Mesothelial cell of epicardium (in vitro differentiated cells): Measurements from ENCODE around the gene CTTN. TPM values are rescaled to one million over a fixed set of nuclear protein-coding genes. Genes with fewer than 3 reads are reported as not detected.

Experiments used
- DNase-seq, 2 experiments: peaks; one replicate each; pipeline ENCODE4 v3.0.0; 2021; ENCODE audit warnings: low spot score in 2 of 2; ENCODE audit not compliant: unreplicated experiment in 2 of 2
- H3K27ac Mint-ChIP-seq: 2 replicates; pipeline ENCODE4 v1.8.0; 2021; ENCODE audit warnings: mixed read lengths
- H3K27me3 Mint-ChIP-seq: 2 replicates; pipeline ENCODE4 v1.8.0; 2021; ENCODE audit warnings: low read depth, mixed read lengths
- H3K36me3 Mint-ChIP-seq: 2 replicates; pipeline ENCODE4 v1.8.0; 2021; ENCODE audit warnings: mixed read lengths
- H3K4me1 Mint-ChIP-seq: 2 replicates; pipeline ENCODE4 v1.8.0; 2021; ENCODE audit warnings: mixed read lengths
- H3K4me3 Mint-ChIP-seq: 2 replicates; pipeline ENCODE4 v1.8.0; 2021; ENCODE audit warnings: mild to moderate bottlenecking, moderate library complexity, mixed read lengths
- H3K9me3 Mint-ChIP-seq: 2 replicates; pipeline ENCODE4 v1.8.0; 2021; ENCODE audit warnings: mixed read lengths
- CTCF ChIP-seq: fragments of 200-600 bp; sonication (generic); IDR thresholded peaks from one replicate; pipeline ENCODE4 v1.5.0; 2021; ENCODE audit warnings: antibody characterized with exemption; ENCODE audit not compliant: unreplicated experiment
- total RNA-seq: library from RNA; stranded (reverse); gene quantifications from 3 replicates; pipeline ENCODE4 v1.2.1, GENCODE V29; 2021

Gene CTTN
- total RNA-seq, 1 donor from 2014 or later: 318 TPM

- Mint-ChIP-seq H3K36me3 (peaks cover 52% of the 10 kb centered on the region), H3K27ac (no peak overlapping the region), H3K9me3 (no peaks in the 10 kb centered on the region), H3K4me3 (no peak overlapping the region), H3K4me1 (peaks cover 8% of the 10 kb centered on the region), H3K27me3 (no peaks in the 10 kb centered on the region)
- no peak for DNase-seq
- TF ChIP-seq CTCF: no peak
These were observed 19.8 kb downstream of the CTTN start for GRCh38 chr11:70418130-70418529.

- Mint-ChIP-seq H3K36me3 (peaks cover 57% of the 10 kb centered on the region), H3K27me3 (no peaks in the 10 kb centered on the region), H3K9me3 (no peaks in the 10 kb centered on the region), H3K4me1 (peaks cover 8% of the 10 kb centered on the region), H3K27ac (no peak overlapping the region), H3K4me3 (no peak overlapping the region)
- TF ChIP-seq CTCF: no peak
- no peak for DNase-seq
These were observed 21.1 kb downstream of the CTTN start for GRCh38 chr11:70419307-70420007.

- Mint-ChIP-seq H3K9me3 (no peaks in the 10 kb centered on the region), H3K4me3 (no peak overlapping the region), H3K27ac (no peak overlapping the region), H3K36me3 (peaks cover 56% of the 10 kb centered on the region), H3K4me1 (peaks cover 8% of the 10 kb centered on the region), H3K27me3 (no peaks in the 10 kb centered on the region)
- TF ChIP-seq CTCF: no peak
- no peak for DNase-seq
These were observed 21.7 kb downstream of the CTTN start for GRCh38 chr11:70420008-70420464.

- Mint-ChIP-seq H3K4me1 (peaks cover 4% of the 10 kb centered on the region), H3K4me3 (no peak overlapping the region), H3K27ac (no peak overlapping the region), H3K9me3 (no peaks in the 10 kb centered on the region), H3K27me3 (no peaks in the 10 kb centered on the region), H3K36me3 (peaks cover 56% of the 10 kb centered on the region)
- no peak for DNase-seq
- TF ChIP-seq CTCF: no peak
These were observed 22.2 kb downstream of the CTTN start for GRCh38 chr11:70420496-70420895.

- H3K4me3 Mint-ChIP-seq: no peak overlapping the region
- H3K4me1 Mint-ChIP-seq: peaks cover under 1% of the 10 kb centered on the region
- no peak for TF ChIP-seq CTCF
- H3K27ac Mint-ChIP-seq: no peak overlapping the region
- DNase-seq: no peak
- no peaks in the 10 kb centered on the region for H3K27me3 Mint-ChIP-seq
- peaks cover 57% of the 10 kb centered on the region for H3K36me3 Mint-ChIP-seq
- no peaks in the 10 kb centered on the region for H3K9me3 Mint-ChIP-seq
These were observed 22.8 kb downstream of the CTTN start for GRCh38 chr11:70421123-70421522.
